SU-DHL-6 (cell line): ENCODE measurements around the gene KCTD11.

Experiments
- H2AFZ ChIP-seq: fragments of 200-600 bp; sonication (generic); 2 replicates; pipeline ENCODE4 v1.6.1; 2014; ENCODE audit warnings: low read depth, mild to moderate bottlenecking, moderate library complexity, mixed read lengths, antibody characterized with exemption, low read length; ENCODE audit not compliant: severe bottlenecking
- H3F3A ChIP-seq: fragments of 200-600 bp; shearing (Covaris generic); 2 replicates; pipeline ENCODE4 v1.6.0; 2016; ENCODE audit warnings: antibody characterized with exemption, mild to moderate bottlenecking; ENCODE audit not compliant: insufficient read depth
- H3K27ac ChIP-seq: fragments of 200-600 bp; sonication (generic); 2 replicates; pipeline ENCODE4 v1.5.1; 2016; ENCODE audit warnings: low read depth, mild to moderate bottlenecking, low read length, moderate library complexity, mixed read lengths
- H3K27me3 ChIP-seq: fragments of 200-600 bp; sonication (generic), shearing (Covaris generic); 2 replicates; pipeline ENCODE4 v1.6.0; 2014; ENCODE audit warnings: mild to moderate bottlenecking, low read length
- H3K36me3 ChIP-seq: fragments of 200-600 bp; sonication (generic); 2 replicates; pipeline ENCODE4 v1.6.1; 2014; ENCODE audit warnings: mild to moderate bottlenecking, low read length, mixed read lengths
- H3K4me2 ChIP-seq: fragments of 300-600, 200-600 bp; shearing (Covaris generic), sonication (generic); 2 replicates; pipeline ENCODE4 v1.6.0; 2014; ENCODE audit warnings: low read length, low read depth, mild to moderate bottlenecking; ENCODE audit not compliant: poor library complexity, severe bottlenecking
- H3K4me3 ChIP-seq: fragments of 200-600 bp; sonication (generic); 2 replicates; pipeline ENCODE4 v1.5.1; 2014; ENCODE audit warnings: antibody characterized with exemption, low read length, mild to moderate bottlenecking, mixed read lengths; ENCODE audit not compliant: insufficient read depth, poor library complexity, severe bottlenecking
- H3K79me2 ChIP-seq: fragments of 200-600 bp; sonication (generic); 2 replicates; pipeline ENCODE4 v1.6.1; 2014; ENCODE audit warnings: mild to moderate bottlenecking, low read length, moderate library complexity; ENCODE audit not compliant: insufficient read depth
- H3K9ac ChIP-seq: fragments of 200-600 bp; sonication (generic); 2 replicates; pipeline ENCODE4 v1.7.0; 2014; ENCODE audit warnings: mild to moderate bottlenecking, low read length
- H3K9me2 ChIP-seq: fragments of 200-600 bp; sonication (generic); replicated peaks from 2 replicates; pipeline ENCODE4 v1.6.1; 2014; ENCODE audit warnings: low read length; ENCODE audit not compliant: insufficient read depth
- H3K9me3 ChIP-seq: fragments of 200-600 bp; sonication (generic); 2 replicates; pipeline ENCODE4 v1.6.1; 2014; ENCODE audit warnings: low read length, mixed read lengths; ENCODE audit not compliant: insufficient read depth
- H4K20me1 ChIP-seq: fragments of 200-600 bp; sonication (generic); 2 replicates; pipeline ENCODE4 v1.6.1; 2014; ENCODE audit warnings: low read depth, mild to moderate bottlenecking, antibody characterized with exemption, low read length, moderate library complexity, mixed read lengths
- CTCF ChIP-seq: fragments of 200-600 bp; sonication (generic); IDR thresholded peaks from one replicate; pipeline ENCODE4 v1.5.1; 2017; ENCODE audit warnings: antibody characterized with exemption, mild to moderate bottlenecking, low read length, moderate library complexity; ENCODE audit not compliant: insufficient read depth, poor library complexity, severe bottlenecking
- EZH2phosphoT487 ChIP-seq: fragments of 200-600 bp; sonication (generic), shearing (Covaris generic); conservative IDR thresholded peaks from 2 replicates; pipeline ENCODE4 v1.6.1; 2018; ENCODE audit warnings: mild to moderate bottlenecking, antibody characterized with exemption, low read length, moderate library complexity, mixed read lengths

Gene KCTD11

GRCh38 chr17:7307686-7308624, 44.0 kb upstream of the KCTD11 start:
- H3K9me2 ChIP-seq: no peaks in the 10 kb centered on the region
- peak overlapping the region; percentile 86 for H3K4me3 ChIP-seq
- TF ChIP-seq EZH2phosphoT487 (no peak), CTCF (no peak)

DNA sequence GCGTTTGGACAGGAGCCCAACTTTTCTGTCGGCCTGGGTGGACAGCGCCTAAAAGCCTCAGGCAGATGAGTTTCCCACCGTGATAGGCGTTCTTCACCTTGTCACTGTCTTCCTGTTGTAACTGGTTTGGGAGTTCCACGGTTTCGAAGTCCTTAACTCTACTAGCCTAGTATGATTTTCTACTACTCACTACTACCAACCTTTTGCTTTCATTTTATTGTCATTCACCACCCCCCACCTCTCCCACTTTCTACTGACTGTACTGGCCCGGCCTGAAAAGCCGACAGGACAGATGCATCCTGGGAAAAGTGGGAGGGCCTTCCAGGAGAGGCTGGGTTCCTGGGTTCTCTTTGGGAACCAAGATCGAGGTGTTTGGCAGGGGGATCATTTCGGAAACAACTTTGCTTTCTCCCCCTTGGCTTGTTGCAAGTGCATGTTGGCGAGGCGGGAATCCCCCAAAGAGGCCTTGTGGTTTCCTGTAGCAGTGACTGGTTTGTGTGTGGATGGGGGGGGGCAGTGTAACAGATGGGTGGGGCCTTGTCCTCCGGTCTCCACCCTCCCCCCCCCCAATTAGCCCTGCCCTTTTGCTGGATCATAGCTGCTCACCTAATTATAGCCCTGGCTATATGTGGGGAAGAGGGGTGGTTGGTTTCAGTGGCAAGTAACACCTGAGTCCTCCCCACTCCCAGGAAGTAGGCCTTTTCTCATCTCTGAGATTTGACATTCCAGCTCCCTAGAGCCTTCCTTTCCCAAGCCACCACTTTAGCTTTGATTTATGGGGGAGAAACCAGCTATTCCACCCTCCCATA, 43.1 kb upstream of the KCTD11 start:
- Histone ChIP-seq H3K9me3 (no peaks in the 10 kb centered on the region), H3K27me3 (no peaks in the 10 kb centered on the region), H3K9me2 (no peaks in the 10 kb centered on the region), H3K27ac (peak overlapping the region; percentile 93), H3K79me2 (peaks cover 38% of the 10 kb centered on the region), H2AFZ (no peak overlapping the region), H3K9ac (peak overlapping the region; percentile 96), H3F3A (peaks cover 60% of the 10 kb centered on the region), H3K4me2 (peak overlapping the region; percentile 88), H4K20me1 (peaks cover 19% of the 10 kb centered on the region), H3K4me3 (peak overlapping the region; percentile 86), H3K36me3 (peaks cover 24% of the 10 kb centered on the region)
- TF ChIP-seq CTCF (no peak), EZH2phosphoT487 (no peak)

More at GRCh38 chr17:7307686-7308624, 44.0 kb upstream of the KCTD11 start:
- H3K9me3 ChIP-seq: no peaks in the 10 kb centered on the region
- peaks cover 19% of the 10 kb centered on the region for H4K20me1 ChIP-seq
- H3K9ac ChIP-seq: peak overlapping the region; percentile 96
- no peak overlapping the region for H2AFZ ChIP-seq
- no peaks in the 10 kb centered on the region for H3K27me3 ChIP-seq
- peak overlapping the region; percentile 88 for H3K4me2 ChIP-seq
- peaks cover 24% of the 10 kb centered on the region for H3K36me3 ChIP-seq
- H3K27ac ChIP-seq: peak overlapping the region; percentile 93
- peaks cover 51% of the 10 kb centered on the region for H3F3A ChIP-seq
- H3K79me2 ChIP-seq: peaks cover 38% of the 10 kb centered on the region

- no peaks in the 10 kb centered on the region for H3K9me3 ChIP-seq
- no peaks in the 10 kb centered on the region for H3K27me3 ChIP-seq
- peak overlapping the region; percentile 88 for H3K4me2 ChIP-seq
- peak overlapping the region; percentile 96; the same call in 1 of the 2 replicates for H3K9ac ChIP-seq
- peak overlapping the region; percentile 86 for H3K4me3 ChIP-seq
- peak overlapping the region; percentile 93 for H3K27ac ChIP-seq
- peaks cover 19% of the 10 kb centered on the region for H4K20me1 ChIP-seq
- no peaks in the 10 kb centered on the region for H3K9me2 ChIP-seq
- peaks cover 67% of the 10 kb centered on the region for H3F3A ChIP-seq
- no peak overlapping the region for H2AFZ ChIP-seq
- peaks cover 41% of the 10 kb centered on the region for H3K79me2 ChIP-seq
- TF ChIP-seq CTCF (no peak), EZH2phosphoT487 (no peak)
- peaks cover 24% of the 10 kb centered on the region for H3K36me3 ChIP-seq
Observed at GRCh38 chr17:7309628-7310027, 42.3 kb upstream of the KCTD11 start.
